Endothelial cell of umbilical vein (primary cell): ENCODE data around the gene SREBF1. TPM values are rescaled to one million over a fixed set of nuclear protein-coding genes. Genes with fewer than 3 reads are reported as not detected.

Experiments
- BruUV-seq: library from RNA; stranded (reverse); fragments of 400-500 nt; replicated peaks from 2 replicates; lab custom pipeline; 2021; lab: Mats Ljungman, UMichigan
- CTCF ChIA-PET: fragments of 300-600, 350-600 bp; sonication (Branson Sonifier 250); formaldehyde crosslinking; loops from one replicate; lab custom pipeline; 2021; ENCODE audit warnings: antibody characterized with exemption, inconsistent platforms; lab: Charles Lee
- POLR2A ChIA-PET: fragments of 300-600, 350-600 bp; sonication (Branson Sonifier 250); formaldehyde crosslinking; loops from one replicate; lab custom pipeline; 2021; ENCODE audit warnings: antibody characterized with exemption, inconsistent platforms; lab: Charles Lee
- DNase-seq: peaks from one replicate; pipeline ENCODE4 v3.0.0-alpha.2; 2011; ENCODE audit warnings: low read depth, low spot score
- FAIRE-seq: peaks from 2 replicates; lab custom pipeline; 2011; peaks lifted over from hg19 to GRCh38; lab: Jason Lieb, UNC
- H2AFZ ChIP-seq: 2 replicates; pipeline ENCODE4 v1.6.0; 2012; ENCODE audit warnings: low read depth, low read length, control low read depth, inconsistent platforms
- H3K27ac ChIP-seq: 2 replicates; pipeline ENCODE4 v1.5.1; 2011; ENCODE audit warnings: low read depth, mild to moderate bottlenecking, control low read depth, low read length, moderate library complexity; ENCODE audit not compliant: insufficient read depth
- H3K27me3 ChIP-seq, 2 experiments: 2 replicates each; pipeline versions ENCODE4 v1.6.0 to v1.6.1; 2011; ENCODE audit warnings: low read length in 2 of 2, mixed read lengths in 1 of 2; ENCODE audit not compliant: control insufficient read depth in 2 of 2, insufficient read depth in 2 of 2
- H3K36me3 ChIP-seq, 2 experiments: 2 replicates in 1 of 2; 3 replicates in 1 of 2; pipeline ENCODE4 v1.5.1; 2011; ENCODE audit warnings: low read length in 2 of 2, mild to moderate bottlenecking in 1 of 2, moderate library complexity in 1 of 2; ENCODE audit not compliant: control insufficient read depth in 2 of 2, insufficient read depth in 2 of 2; ENCODE audit errors: extremely low read depth in 1 of 2
- H3K4me1 ChIP-seq: 3 replicates; pipeline ENCODE4 v1.5.1; 2011; ENCODE audit warnings: mild to moderate bottlenecking, low read length; ENCODE audit not compliant: control insufficient read depth, insufficient read depth; ENCODE audit errors: extremely low read depth
- H3K4me2 ChIP-seq: 2 replicates; pipeline ENCODE4 v1.6.1; 2011; ENCODE audit warnings: low read length, control low read depth, mixed read lengths; ENCODE audit not compliant: insufficient read depth
- H3K4me3 ChIP-seq, 3 experiments: fragments of 200-600 bp in 1 of 3; sonication (generic), shearing (Covaris generic) in 1 of 3; replicated peaks in 1 of 3; 2 replicates each; pipeline ENCODE4 v1.5.1; 2011 to 2016; ENCODE audit warnings: control low read depth in 3 of 3, low read length in 3 of 3, mild to moderate bottlenecking in 2 of 3, inconsistent platforms in 1 of 3, low read depth in 1 of 3, moderate library complexity in 1 of 3; ENCODE audit not compliant: insufficient read depth in 1 of 3
- H3K79me2 ChIP-seq: 2 replicates; pipeline ENCODE4 v1.6.0; 2012; ENCODE audit warnings: low read length, inconsistent platforms; ENCODE audit not compliant: control insufficient read depth, insufficient read depth
- H3K9ac ChIP-seq: replicated peaks from 2 replicates; pipeline ENCODE3; 2011; ENCODE audit warnings: low read length, control low read depth; ENCODE audit not compliant: insufficient read depth; ENCODE audit errors: extremely low read depth
- H3K9me1 ChIP-seq: replicated peaks from 3 replicates; pipeline ENCODE4 v1.6.0; 2011; ENCODE audit warnings: mild to moderate bottlenecking, low read length; ENCODE audit not compliant: control insufficient read depth, insufficient read depth; ENCODE audit errors: extremely low read depth
- H3K9me3 ChIP-seq: replicated peaks from 2 replicates; pipeline ENCODE4 v1.5.1; 2012; ENCODE audit warnings: low read length, inconsistent platforms; ENCODE audit not compliant: control insufficient read depth, insufficient read depth
- H4K20me1 ChIP-seq: replicated peaks from 2 replicates; pipeline ENCODE3; 2011; ENCODE audit warnings: mild to moderate bottlenecking, low read length; ENCODE audit not compliant: control insufficient read depth, insufficient read depth; ENCODE audit errors: extremely low read depth
- EZH2 ChIP-seq: IDR thresholded peaks from 2 replicates; pipeline ENCODE4 v1.6.1; 2012; ENCODE audit warnings: borderline replicate concordance, low read depth, mild to moderate bottlenecking, moderate library complexity, low read length, inconsistent platforms; ENCODE audit not compliant: severe bottlenecking
- FOS ChIP-seq: IDR thresholded peaks from 2 replicates; pipeline ENCODE4 v1.6.1; 2011; ENCODE audit warnings: mild to moderate bottlenecking, low read length, moderate library complexity, borderline replicate concordance; ENCODE audit not compliant: insufficient read depth
- GATA2 ChIP-seq: IDR thresholded peaks from 2 replicates; pipeline ENCODE4 v1.7.0; 2011; ENCODE audit warnings: low read depth, mild to moderate bottlenecking, moderate library complexity, mixed read lengths, low read length; ENCODE audit not compliant: insufficient read length, insufficient read depth
- MYC ChIP-seq: IDR thresholded peaks from one replicate; pipeline ENCODE4 v1.6.1; 2011; ENCODE audit warnings: mild to moderate bottlenecking, low read depth, low read length
- dilution Hi-C: fragments of 300-500 bp; cut with MboI; formaldehyde crosslinking; loops from one replicate; pipeline ENCODE4 v1.15.0; 2019; ENCODE audit warnings: low sequenced_read_pairs; ENCODE audit not compliant: extremely low pct_ligation_motif_present
- intact Hi-C: fragments of 100-400 bp; cut with micrococcal nuclease; formaldehyde crosslinking; loops from one replicate; pipeline ENCODE4 v1.10.0; 2022
- polyA plus RNA-seq, 4 experiments: library from polyadenylated mRNA; depleted of rRNA in 3 of 4; stranded (reverse) in 3 of 4; unstranded in 1 of 4; fragments of >200 nt; gene quantifications; 2 replicates each; pipeline versions ENCODE4 v1.2.1 to v1.2.3, GENCODE V29; 2011 to 2012; ENCODE audit warnings: missing spikeins in 1 of 4
- total RNA-seq: library from RNA; stranded (reverse); gene quantifications from 2 replicates; pipeline ENCODE4 v1.2.3, GENCODE V29; 2021
- TF ChIP-seq, protein P1 (sequence below), 2 donors: IDR thresholded peaks; 1 replicate in 1 of 2; 2 replicates in 1 of 2; pipeline ENCODE4 v1.5.1; 2011; ENCODE audit warnings: low read length in 2 of 2, mild to moderate bottlenecking in 2 of 2, moderate library complexity in 2 of 2, control low read depth in 1 of 2, inconsistent platforms in 1 of 2, low read depth in 1 of 2; ENCODE audit not compliant: insufficient read depth in 1 of 2; ENCODE audit errors: extremely low read depth in 1 of 2
- TF ChIP-seq, protein P2 (sequence below): IDR thresholded peaks from 2 replicates; pipeline ENCODE4 v1.6.1; 2011; ENCODE audit not compliant: insufficient read depth, insufficient read length

The SREBF1 gene
- total and polyA plus RNA-seq, 2 donors (not counting 3 experiments of a cell fraction or from before 2014, with no cell fraction given), result 50.4 to 109 TPM

DNA sequence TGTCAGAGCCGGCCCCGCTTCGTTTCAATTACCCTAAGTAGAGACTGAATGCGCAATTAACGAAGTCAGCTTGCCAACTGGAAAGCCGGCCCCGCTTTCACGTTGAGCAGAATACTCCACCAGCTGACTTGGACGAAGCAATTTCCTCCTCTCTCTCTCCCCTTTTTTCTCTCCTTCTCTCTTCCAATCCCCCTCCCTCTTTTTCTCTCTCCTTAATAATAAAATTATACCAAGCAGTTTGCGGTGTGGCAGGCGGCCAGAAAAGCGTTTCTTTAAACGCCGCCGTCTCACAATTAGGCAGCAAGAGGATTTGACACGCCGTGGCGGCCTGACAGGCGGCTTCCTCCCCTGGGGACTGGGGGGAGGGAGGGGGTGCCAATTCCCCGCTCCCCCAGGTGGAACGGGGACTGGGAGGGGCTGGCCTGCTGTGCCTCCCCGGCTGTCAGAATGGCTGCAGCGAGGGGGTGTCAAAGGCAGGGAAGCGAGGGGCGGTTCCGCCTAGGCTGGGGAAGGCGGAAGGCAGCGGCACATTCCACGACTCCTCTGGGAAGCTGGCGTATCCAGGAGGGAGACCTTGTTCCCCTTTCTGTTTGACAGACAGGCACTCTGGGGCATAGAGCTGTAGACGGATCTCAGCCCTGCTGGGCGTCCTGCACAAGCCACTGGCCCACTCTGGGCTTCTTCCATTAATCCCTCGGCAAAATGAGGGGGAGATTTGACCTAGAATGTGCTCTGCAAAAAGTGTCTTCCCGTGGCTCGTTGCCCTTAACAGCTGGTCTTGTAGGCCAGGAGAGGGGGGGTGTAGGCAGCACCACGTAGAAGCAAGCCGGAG, 52.7 kb downstream of the SREBF1 start:
- no peak overlapping the region for H3K9ac ChIP-seq
- POLR2A ChIA-PET, result interaction anchor here (0.5 kb wide), 1 partner anchor 21 kb away, joined by 4 read pairs; no protein-coding TSS in a partner anchor
- no peaks in the 10 kb centered on the region for H3K36me3 ChIP-seq
- CTCF ChIA-PET, result interaction anchor here (1.4 to 1.9 kb wide), 3 partner anchors 9 to 104 kb away, joined by 3 to 7 read pairs (median 5); no protein-coding TSS in a partner anchor
- no peaks in the 10 kb centered on the region for H3K9me1 ChIP-seq
- DNase-seq (peak; percentile 38), FAIRE-seq (peak; percentile 4)
- H3K4me1 ChIP-seq, result peaks cover 30% of the 10 kb centered on the region
- no peaks in the 10 kb centered on the region for H3K9me3 ChIP-seq
- intact Hi-C loops, result loop anchor here (2.0 to 5.0 kb wide), 2 partner anchors 57 to 101 kb away; no protein-coding TSS in a partner anchor
- H3K27ac ChIP-seq, result no peak overlapping the region
- no peaks in the 10 kb centered on the region for H3K79me2 ChIP-seq
- no peaks in the 10 kb centered on the region for H3K27me3 ChIP-seq
- dilution Hi-C loops, result no loop called here
- H4K20me1 ChIP-seq, result peaks cover 3% of the 10 kb centered on the region
- no peak overlapping the region for H2AFZ ChIP-seq
- peak overlapping the region; percentile 63 for H3K4me2 ChIP-seq
- TF ChIP-seq EZH2 (peak; percentile 9), MYC (no peak)
- no TSS peak for BruUV-seq
- peak overlapping the region in 1 of 3 experiments; percentile 30 for H3K4me3 ChIP-seq

DNA sequence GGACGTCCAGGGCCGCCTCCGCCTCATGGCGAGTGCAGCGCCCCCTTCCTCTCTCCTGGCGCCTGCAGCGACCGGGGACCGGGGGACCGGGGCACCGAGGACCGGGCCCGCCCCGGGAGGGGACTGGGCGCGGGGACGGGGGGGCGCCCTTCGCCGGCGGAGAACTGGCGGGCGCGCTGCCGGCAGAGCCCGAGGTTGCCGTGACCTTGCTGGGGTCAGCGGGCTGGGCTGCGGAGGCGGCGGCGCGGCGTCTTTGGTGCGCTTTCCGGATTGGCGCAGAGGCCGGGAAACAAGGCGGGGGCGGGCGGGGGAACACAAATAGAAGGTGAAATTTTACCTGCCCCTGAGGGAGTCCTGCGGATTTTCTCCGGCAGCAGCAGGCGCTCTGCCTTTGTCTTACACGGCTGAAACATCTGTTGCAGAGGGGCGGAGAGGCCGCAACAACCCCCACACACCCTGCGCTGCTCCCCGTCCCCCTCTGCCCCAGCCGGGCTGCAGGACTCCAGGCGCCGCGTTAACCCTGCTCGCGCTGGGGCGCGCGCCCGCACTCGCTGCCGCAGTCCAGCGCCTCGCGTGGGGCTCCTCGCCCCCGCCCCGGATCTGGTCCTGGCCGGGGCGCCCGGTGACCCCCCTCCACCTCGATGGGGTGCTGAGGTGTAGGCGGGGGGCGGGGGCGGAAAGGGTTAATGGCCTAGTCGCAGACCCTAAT, 53.5 kb downstream of the SREBF1 start:
- BruUV-seq, result no TSS peak
- H3K79me2 ChIP-seq, result no peaks in the 10 kb centered on the region
- no peak overlapping the region for H3K9ac ChIP-seq
- TF ChIP-seq GATA2 (no peak), FOS (no peak)
- TF ChIP-seq, protein P1, sequence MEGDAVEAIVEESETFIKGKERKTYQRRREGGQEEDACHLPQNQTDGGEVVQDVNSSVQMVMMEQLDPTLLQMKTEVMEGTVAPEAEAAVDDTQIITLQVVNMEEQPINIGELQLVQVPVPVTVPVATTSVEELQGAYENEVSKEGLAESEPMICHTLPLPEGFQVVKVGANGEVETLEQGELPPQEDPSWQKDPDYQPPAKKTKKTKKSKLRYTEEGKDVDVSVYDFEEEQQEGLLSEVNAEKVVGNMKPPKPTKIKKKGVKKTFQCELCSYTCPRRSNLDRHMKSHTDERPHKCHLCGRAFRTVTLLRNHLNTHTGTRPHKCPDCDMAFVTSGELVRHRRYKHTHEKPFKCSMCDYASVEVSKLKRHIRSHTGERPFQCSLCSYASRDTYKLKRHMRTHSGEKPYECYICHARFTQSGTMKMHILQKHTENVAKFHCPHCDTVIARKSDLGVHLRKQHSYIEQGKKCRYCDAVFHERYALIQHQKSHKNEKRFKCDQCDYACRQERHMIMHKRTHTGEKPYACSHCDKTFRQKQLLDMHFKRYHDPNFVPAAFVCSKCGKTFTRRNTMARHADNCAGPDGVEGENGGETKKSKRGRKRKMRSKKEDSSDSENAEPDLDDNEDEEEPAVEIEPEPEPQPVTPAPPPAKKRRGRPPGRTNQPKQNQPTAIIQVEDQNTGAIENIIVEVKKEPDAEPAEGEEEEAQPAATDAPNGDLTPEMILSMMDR (IDR thresholded peaks at IDR 0.05; ENCODE audit: extremely low read depth in 1 of 2, insufficient read depth in 1 of 2, low read depth in 1 of 2, low read length in 2 of 2), result peak in 1 of 2 donors; percentile 8
- TF ChIP-seq, protein P2, sequence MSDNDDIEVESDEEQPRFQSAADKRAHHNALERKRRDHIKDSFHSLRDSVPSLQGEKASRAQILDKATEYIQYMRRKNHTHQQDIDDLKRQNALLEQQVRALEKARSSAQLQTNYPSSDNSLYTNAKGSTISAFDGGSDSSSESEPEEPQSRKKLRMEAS, result no peak
- no peaks in the 10 kb centered on the region for H3K9me3 ChIP-seq
- ChIA-PET CTCF (interaction anchor here (1.4 to 1.5 kb wide), 2 partner anchors 9 to 94 kb away, joined by 3 to 7 read pairs; no protein-coding TSS in a partner anchor), POLR2A (no interaction called here)
- FAIRE-seq (peak; percentile 62), DNase-seq (peak; percentile 32)
- no peaks in the 10 kb centered on the region for H3K9me1 ChIP-seq
- intact Hi-C loops (loop anchor here (5.0 kb wide), 1 partner anchor 56 kb away; no protein-coding TSS in a partner anchor), dilution Hi-C loops (no loop called here)
- no peak overlapping the region for H3K27ac ChIP-seq
- H3K36me3 ChIP-seq, result no peaks in the 10 kb centered on the region
- H3K4me3 ChIP-seq, result peak overlapping the region; percentile 23 to 30 (median 26)
- peaks cover 30% of the 10 kb centered on the region for H3K4me1 ChIP-seq
- H3K27me3 ChIP-seq, result no peaks in the 10 kb centered on the region
- peaks cover 3% of the 10 kb centered on the region for H4K20me1 ChIP-seq
- no peak overlapping the region for H2AFZ ChIP-seq
- peak overlapping the region; percentile 63 for H3K4me2 ChIP-seq
